Occipital lobe (tissue), 2 donors: ENCODE measurements around the gene ZNF155. TPM values are rescaled to one million over a fixed set of nuclear protein-coding genes. Genes with fewer than 3 reads are reported as not detected.
"Not testable (repeated sequence)": the region's sequence is repeated elsewhere in the genome, so short reads cannot be mapped to it uniquely, and the experiment has no call there.

Source experiments
- DNase-seq: peaks from one replicate; lab custom pipeline; 2025; lab: John Stamatoyannopoulos, UW
- total RNA-seq: library from RNA; depleted of rRNA; stranded (reverse); fragments of >200 nt; gene quantifications from one replicate; pipeline ENCODE4 v1.2.3, GENCODE V29; 2014

Gene ZNF155
- 13.9 TPM for total RNA-seq

GRCh38 chr19:43983912-43984686, at the start of gene ZNF155:
Gene ZNF155, plus strand, starts transcription at chr19:43984188. Its CDS starts 4,356 bp downstream, at chr19:43988544.
- DNase-seq: peak; percentile 93

- DNase-seq: peak; percentile 89
Observed at GRCh38 chr19:43934985-43935708, 48.8 kb upstream of the ZNF155 start, which contains the start of gene ZNF45. Gene ZNF45, minus strand, starts transcription at chr19:43935282. Its CDS starts 13,097 bp downstream, at chr19:43922185.

- no peak for DNase-seq
Observed at GRCh38 chr19:43936188-43936587, 47.8 kb upstream of the ZNF155 start.

- DNase-seq: no peak
Observed at GRCh38 chr19:43939557-43940260, 44.3 kb upstream of the ZNF155 start.

DNA sequence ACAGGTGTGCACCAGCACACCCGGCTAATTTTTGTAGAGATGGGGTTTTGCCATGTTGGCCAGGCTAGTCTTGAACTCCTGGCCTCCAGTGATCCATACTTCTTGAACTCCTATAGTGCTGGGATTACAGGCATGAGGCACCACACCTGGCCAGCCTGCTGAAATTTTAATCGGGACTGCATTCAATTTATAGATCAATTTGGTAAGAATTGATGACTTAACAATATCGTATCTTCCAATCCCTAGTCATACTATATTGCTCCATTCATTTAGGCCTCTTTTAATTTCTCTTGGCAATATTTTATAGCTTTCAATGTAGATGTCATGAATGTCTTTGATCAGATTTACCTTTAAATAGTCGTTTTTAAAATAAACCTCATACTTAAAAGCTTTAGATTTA, 43.3 kb upstream of the ZNF155 start:
- DNase-seq: no peak

- DNase-seq: no peak
Observed at GRCh38 chr19:43941209-43941608, 42.8 kb upstream of the ZNF155 start.

- not testable (repeated sequence) for DNase-seq
Observed at GRCh38 chr19:43947412-43947811, 36.6 kb upstream of the ZNF155 start.

- DNase-seq: not testable (repeated sequence)
Observed at GRCh38 chr19:43949803-43950202, 34.2 kb upstream of the ZNF155 start.

DNA sequence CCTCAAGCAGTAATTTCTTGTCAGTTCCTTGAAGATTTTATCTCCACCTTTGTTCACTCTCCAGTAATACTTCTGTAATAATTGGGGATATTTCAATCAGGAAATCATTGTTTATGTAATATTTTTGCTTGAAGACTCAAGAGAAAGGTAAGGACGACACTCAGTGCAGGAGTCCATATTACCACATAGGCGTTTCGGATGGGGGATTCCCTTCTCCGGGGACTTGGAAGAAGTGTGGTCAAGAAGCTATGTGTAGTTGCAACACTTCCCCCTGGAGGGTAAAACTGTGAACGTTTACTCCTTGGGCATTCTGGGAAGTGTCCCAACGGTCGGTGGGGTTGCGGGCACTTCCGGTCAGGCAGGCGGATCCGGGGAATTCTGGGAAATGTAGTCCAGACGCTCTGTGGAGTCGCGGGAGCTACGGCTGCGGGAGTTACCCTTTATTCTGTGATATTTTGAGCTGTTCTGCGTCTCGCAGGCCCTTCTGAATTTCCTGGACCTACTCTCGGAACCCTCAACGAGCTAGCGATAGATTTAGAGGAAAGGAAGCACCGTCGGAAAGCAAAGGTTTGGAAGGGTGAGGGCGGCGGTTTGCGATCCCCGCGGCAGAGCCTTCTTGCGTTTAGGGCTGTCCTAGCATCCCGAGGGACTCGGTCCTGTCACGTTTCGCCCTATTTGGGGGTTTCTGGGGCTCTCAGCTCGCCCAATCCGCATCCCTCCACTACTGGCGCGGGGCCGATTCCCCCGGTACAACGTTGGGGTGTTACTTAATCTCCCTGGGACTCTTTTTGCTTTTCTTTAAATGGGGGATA, 32.9 kb upstream of the ZNF155 start, which contains the start of gene ZNF221:
Gene ZNF221, plus strand, starts transcription at position 395 of the 812 bp plus-strand sequence. CDS start 11,499 bp downstream, outside the sequence.
- peak; percentile 84 for DNase-seq

DNA sequence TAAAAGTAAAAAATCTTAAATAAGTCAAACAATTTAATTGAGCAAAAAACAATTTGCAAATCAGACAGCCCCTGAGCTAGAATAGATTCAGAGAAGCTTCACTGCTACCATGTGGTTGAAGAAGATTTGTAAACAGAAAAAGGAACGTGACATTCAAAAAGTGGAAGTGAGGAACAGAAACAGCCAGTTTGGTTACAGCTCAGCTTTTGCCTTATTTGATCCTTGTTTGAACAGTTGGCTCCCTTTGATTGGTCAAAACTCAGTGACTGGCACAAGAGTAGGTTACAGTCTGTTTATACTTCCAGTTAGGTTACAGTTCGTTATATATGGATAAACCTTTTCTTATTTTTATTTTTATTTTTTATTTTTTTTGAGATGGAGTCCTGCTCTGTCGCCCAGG, 27.2 kb upstream of the ZNF155 start:
- no peak for DNase-seq

GRCh38 chr19:43957891-43958290, 26.1 kb upstream of the ZNF155 start:
- DNase-seq: no peak

- DNase-seq: no peak
Observed at GRCh38 chr19:43960411-43960810, 23.6 kb upstream of the ZNF155 start.

- no peak for DNase-seq
Observed at GRCh38 chr19:43966079-43966694, 17.8 kb upstream of the ZNF155 start.

- no peak for DNase-seq
Observed at GRCh38 chr19:43976732-43977131, 7.3 kb upstream of the ZNF155 start.

DNA sequence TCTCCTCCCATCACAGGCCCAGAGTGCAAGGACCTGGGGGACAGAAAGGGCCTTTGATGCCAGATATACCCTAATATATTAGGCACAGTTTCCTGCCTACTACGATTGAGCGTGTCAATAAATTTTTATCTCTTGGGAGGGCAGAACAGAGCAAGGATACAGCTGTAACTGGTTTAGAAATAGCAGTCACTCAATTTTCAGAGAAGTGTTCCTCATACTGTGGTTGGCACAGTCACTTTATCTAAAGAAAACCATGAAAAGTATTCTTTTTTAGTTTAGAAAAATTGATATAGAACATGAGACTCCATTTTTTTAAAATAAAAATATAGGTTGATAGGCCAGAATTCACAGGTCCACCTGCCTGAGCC, 460 bp upstream of the ZNF155 start:
- no peak for DNase-seq

GRCh38 chr19:43984687-43985000, 656 bp downstream of the ZNF155 start:
- DNase-seq: no peak

GRCh38 chr19:43997631-43998290, 13.8 kb downstream of the ZNF155 start:
- no peak for DNase-seq

- DNase-seq: no peak
Observed at GRCh38 chr19:44002212-44002565, 18.2 kb downstream of the ZNF155 start.

DNA sequence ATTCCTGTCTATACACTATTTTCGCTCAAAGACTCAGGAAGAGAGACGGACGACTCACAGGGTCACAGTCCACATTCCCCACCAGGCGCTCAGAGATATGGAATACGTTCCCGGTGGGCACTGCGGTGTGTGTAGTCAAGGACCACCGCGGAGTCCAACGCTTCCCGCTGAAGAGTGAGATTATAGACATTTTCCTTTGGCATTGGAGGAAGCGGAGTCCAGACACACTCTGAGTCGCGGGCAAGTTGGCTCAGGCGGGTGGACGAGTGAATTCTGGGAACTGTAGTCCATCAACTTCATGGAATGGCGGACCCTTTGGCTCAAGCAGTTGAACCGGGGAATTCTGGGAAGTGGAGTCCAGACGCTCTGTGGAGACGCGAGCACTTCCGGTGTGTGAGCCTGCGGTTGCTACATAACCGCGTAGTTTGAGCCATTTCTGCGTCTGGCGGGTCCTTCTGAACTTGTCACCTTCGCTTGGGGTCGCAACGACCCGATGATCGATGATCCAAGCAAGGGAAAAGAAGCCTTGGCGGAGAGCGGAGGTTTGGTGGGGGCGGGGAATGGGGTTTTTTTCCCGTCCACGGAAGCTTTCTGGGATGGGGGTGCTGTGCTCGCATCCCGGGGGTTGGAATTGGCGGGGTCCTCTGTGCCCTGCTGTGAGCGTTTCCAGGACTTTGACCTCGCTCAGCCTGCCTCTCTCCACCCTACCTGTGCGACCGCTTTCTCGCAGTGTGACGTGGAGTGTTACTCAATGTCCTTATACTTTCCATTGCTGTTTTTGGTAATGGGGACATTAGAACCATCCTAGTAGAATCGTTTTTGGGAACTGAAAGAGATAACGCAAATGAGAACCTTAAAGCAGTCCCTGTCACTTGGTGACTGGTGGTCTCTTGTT, 18.8 kb downstream of the ZNF155 start, which contains the start of gene ZNF230:
Gene ZNF230, plus strand, starts transcription at position 392 of the 895 bp plus-strand sequence. CDS start 4,122 bp downstream, outside the sequence.
- peak; percentile 92 for DNase-seq
